ENCODE results near the gene ZBTB1. TPM values are rescaled to one million over a fixed set of nuclear protein-coding genes. Genes with fewer than 3 reads are reported as not detected.

Gene ZBTB1
- total and polyA plus RNA-seq, 2 donors (not counting 3 experiments of a cell fraction or from before 2014, with no cell fraction given) = 9.7 to 32.2 TPM

DNA sequence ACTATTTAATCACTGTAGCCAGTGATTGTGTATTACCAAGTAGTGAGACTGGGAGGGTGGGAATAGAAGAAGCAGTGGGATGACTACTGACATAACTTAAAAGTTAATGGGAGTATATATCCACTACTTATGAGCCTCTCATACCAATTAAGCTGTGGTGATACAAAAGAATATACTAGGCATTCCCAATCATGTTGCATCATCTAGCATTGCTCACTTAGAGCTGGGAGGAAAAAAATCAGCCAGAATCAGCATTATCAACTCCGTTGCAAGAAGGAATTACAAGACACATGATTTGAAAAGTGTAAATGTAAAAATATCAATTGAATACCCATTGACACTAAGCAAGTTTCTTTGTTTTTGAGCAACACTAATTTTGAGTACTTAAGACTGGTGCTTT lies 44.4 kb downstream of the ZBTB1 start:
- intact Hi-C loops (cut with micrococcal nuclease) (loop anchor here (1.0 kb wide), 1 partner anchor 18 kb away; no protein-coding TSS in a partner anchor), dilution Hi-C loops (cut with MboI; ENCODE audit: extremely low pct_ligation_motif_present, low sequenced_read_pairs) (no loop called here)
- POLR2A ChIA-PET = no interaction called here
- H3K79me2 ChIP-seq (ENCODE audit: control insufficient read depth, insufficient read depth, low read length) = no peaks in the 10 kb centered on the region
- CTCF ChIA-PET = interaction anchor here (1.0 kb wide), 1 partner anchor 9 kb away, joined by 4 read pairs; the partner anchor contains the start of gene HSPA2
- no peaks in the 10 kb centered on the region for H4K20me1 ChIP-seq (replicated peaks; ENCODE audit: control insufficient read depth, extremely low read depth, insufficient read depth, low read length)
- no peaks in the 10 kb centered on the region for H3K36me3 ChIP-seq (ENCODE audit: control insufficient read depth in 2 of 2, extremely low read depth in 1 of 2, insufficient read depth in 2 of 2, low read length in 2 of 2)
- H3K27me3 ChIP-seq (ENCODE audit: control insufficient read depth in 2 of 2, insufficient read depth in 2 of 2, low read length in 2 of 2) = peaks cover 18 to 20% of the 10 kb centered on the region in 2 experiments
- no peak for TF ChIP-seq POLR2AphosphoS5 (IDR thresholded peaks at IDR 0.05; ENCODE audit: insufficient read depth, low read depth, low read length)
- no peak for TF ChIP-seq FOS (IDR thresholded peaks at IDR 0.05; ENCODE audit: borderline replicate concordance, insufficient read depth, low read length)
- TF ChIP-seq POLR2A (IDR thresholded peaks at IDR 0.05; ENCODE audit: low read depth, low read length) = no peak
- TF ChIP-seq EZH2 (IDR thresholded peaks at IDR 0.05; ENCODE audit: borderline replicate concordance, low read depth, low read length, severe bottlenecking) = no peak
- TF ChIP-seq, protein P1, sequence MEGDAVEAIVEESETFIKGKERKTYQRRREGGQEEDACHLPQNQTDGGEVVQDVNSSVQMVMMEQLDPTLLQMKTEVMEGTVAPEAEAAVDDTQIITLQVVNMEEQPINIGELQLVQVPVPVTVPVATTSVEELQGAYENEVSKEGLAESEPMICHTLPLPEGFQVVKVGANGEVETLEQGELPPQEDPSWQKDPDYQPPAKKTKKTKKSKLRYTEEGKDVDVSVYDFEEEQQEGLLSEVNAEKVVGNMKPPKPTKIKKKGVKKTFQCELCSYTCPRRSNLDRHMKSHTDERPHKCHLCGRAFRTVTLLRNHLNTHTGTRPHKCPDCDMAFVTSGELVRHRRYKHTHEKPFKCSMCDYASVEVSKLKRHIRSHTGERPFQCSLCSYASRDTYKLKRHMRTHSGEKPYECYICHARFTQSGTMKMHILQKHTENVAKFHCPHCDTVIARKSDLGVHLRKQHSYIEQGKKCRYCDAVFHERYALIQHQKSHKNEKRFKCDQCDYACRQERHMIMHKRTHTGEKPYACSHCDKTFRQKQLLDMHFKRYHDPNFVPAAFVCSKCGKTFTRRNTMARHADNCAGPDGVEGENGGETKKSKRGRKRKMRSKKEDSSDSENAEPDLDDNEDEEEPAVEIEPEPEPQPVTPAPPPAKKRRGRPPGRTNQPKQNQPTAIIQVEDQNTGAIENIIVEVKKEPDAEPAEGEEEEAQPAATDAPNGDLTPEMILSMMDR (IDR thresholded peaks at IDR 0.05; ENCODE audit: extremely low read depth in 1 of 2, insufficient read depth in 1 of 2, low read depth in 1 of 2, low read length in 2 of 2) = no peak
- TF ChIP-seq MYC (IDR thresholded peaks at IDR 0.05; ENCODE audit: low read depth, low read length) = no peak
- no peak for TF ChIP-seq MAX (IDR thresholded peaks at IDR 0.05; ENCODE audit: insufficient read depth, insufficient read length)
- H2AFZ ChIP-seq (ENCODE audit: low read depth, low read length) = peak overlapping the region; percentile 94
- BruUV-seq (replicated peaks) = no TSS peak
- H3K27ac ChIP-seq (ENCODE audit: insufficient read depth, low read depth, low read length) = no peak overlapping the region
- DNase-seq (ENCODE audit: low read depth, low spot score) = no peak
- H3K9me3 ChIP-seq (replicated peaks; ENCODE audit: control insufficient read depth, insufficient read depth, low read length) = no peaks in the 10 kb centered on the region
- peaks cover 11% of the 10 kb centered on the region for H3K4me1 ChIP-seq (ENCODE audit: control insufficient read depth, extremely low read depth, insufficient read depth, low read length)
- no peak overlapping the region for H3K4me3 ChIP-seq (replicated peaks in 1 of 3; ENCODE audit: insufficient read depth in 1 of 3, low read depth in 1 of 3, low read length in 3 of 3)
- H3K9me1 ChIP-seq (replicated peaks; ENCODE audit: control insufficient read depth, extremely low read depth, insufficient read depth, low read length) = no peaks in the 10 kb centered on the region
- no peak overlapping the region for H3K9ac ChIP-seq (replicated peaks; ENCODE audit: extremely low read depth, insufficient read depth, low read length)
- no peak for FAIRE-seq
- H3K4me2 ChIP-seq (ENCODE audit: insufficient read depth, low read length) = peak overlapping the region; percentile 77
